COR-L47 (cell line): ENCODE data around the gene SND1.

Source experiments
- DNase-seq: peaks from one replicate; lab custom pipeline; 2025; lab: John Stamatoyannopoulos, UW

Gene SND1

DNA sequence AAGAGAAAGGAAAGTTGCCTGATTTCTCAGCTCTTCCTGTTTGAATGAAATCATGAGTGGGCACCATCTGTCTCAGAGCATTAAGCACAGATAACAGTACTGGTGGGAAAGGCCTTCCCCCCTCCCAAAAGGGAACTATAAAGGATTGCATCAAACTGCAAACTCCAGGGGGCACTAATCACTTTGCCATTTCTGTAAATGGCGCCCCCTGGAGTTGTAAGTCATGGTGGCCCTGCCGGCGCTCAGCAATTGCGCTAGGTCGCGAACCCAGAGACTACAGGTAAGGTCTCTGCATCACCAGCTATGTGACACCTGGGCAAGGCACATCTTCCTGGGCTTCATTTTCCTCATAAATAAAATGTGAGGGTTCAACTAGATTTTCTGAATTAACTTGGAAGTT lies 368.2 kb downstream of the SND1 start:
- no peak for DNase-seq

DNA sequence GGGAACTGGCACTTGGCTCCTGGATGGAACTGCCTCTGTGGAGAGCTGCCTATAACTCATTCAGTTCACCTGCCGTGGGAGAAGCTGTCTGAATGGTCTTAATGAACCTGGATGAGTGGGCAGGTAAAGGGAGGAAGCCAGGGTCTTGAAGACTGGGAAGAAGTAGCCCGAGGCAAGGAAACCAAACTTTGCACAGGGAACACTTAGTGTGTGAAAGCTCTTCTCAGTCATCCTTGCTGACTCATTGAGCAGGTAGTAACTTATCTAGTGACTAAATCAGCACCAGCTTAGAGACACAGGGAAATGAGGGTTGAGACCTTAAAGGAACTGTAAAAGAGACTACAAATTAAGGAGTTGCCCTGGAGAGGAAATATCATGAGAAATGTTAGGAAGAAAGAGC lies 369.4 kb downstream of the SND1 start:
- no peak for DNase-seq

DNA sequence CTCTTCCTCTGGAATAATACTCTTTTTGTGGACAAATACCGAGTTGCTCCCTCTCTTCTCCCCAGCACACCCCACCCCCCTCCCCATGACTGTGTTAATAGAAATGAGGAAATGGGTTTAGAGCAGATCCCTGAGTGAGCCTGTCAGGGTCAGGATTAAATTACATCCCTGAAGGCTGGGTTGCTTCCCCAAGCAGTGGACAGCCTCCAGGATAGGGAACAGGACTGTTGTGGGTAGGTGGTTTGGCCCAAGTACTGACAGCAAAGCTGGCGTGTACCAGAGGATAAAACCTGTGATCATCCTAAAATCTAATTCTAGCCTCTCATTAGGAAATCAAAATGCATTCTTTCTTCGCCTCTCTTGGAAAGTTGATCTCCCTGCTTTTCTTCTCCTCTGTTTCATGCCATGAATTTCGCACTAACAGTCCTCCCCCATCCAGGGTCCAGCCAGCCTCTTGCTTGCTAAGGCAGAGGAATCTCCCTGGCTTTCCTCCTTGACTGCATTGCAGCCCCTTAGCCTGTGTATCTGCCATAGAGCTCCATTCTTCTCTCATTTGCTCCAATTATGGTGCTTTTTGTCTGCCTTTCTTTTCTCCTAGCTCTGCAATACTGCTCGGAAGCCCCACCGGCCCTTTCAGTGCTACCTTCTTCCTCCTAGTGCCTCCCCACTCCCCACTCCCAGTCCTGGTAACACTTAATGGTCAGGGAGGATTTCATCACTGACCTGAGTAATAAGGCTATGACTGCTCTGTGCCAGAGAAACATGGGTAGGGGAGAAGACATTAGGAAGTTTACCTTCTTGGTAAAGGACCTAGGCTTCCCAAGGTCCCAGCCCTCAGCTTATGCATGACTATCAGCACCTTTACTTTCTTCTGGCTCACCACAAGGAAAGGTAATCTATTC lies 370.9 kb downstream of the SND1 start:
- DNase-seq: no peak

DNA sequence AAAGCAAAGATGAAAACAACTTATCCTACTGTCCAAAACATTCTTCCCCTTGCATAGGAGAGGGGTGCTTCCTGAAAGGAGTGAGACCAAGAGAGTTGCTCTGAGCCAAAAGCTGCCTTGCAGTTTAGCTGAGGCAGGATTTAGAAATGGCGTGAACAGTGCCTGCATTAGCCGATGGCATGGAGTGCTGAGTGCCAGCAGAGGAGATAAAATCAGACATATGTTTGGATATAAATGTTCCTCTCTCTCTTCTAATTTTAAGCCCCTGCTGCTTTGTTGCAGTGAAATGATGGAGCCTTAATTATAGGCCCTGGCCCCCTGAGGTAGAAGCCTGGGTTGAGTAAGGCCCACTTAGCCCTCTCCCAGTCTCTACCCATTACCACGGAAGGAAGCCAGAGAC lies 372.2 kb downstream of the SND1 start:
- DNase-seq: no peak

DNA sequence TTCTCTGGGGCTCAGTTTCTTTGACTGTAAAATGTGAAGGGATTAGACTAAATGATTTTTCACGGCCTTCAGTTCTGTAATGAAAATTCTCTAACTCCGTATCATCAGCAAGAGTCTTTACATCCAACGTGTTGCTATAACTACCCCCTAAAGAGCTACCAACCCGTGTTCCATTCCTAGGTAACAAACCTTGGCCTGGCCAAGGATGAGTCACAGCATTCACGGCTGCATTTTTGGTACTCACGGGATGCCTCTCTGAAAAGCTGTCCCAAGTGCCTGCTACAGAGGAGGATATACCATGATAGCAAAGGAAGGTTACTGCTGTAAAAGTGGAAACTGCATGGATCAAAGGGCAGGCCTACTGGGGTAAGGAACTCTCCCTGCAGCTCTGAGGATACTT lies 373.4 kb downstream of the SND1 start:
- no peak for DNase-seq

DNA sequence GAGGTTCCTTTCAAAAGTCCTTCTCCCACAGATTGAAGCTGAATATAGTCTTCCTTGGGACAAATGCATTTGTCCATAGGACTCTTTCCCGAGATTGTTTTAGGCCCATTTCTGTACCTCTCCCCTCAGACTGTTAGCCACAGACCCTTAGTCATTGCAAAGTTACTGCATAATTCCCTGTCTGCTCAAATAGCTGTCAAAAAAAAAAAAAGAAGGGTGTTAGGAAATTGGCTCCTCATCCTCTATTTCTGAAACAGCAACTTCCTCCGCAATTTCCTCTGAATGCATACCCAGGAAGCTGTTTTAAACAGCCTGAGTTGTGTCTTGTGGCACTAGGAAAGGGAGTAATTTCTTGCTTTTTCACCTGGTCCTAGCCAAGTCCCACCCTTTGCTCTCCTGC lies 373.8 kb downstream of the SND1 start:
- no peak for DNase-seq

DNA sequence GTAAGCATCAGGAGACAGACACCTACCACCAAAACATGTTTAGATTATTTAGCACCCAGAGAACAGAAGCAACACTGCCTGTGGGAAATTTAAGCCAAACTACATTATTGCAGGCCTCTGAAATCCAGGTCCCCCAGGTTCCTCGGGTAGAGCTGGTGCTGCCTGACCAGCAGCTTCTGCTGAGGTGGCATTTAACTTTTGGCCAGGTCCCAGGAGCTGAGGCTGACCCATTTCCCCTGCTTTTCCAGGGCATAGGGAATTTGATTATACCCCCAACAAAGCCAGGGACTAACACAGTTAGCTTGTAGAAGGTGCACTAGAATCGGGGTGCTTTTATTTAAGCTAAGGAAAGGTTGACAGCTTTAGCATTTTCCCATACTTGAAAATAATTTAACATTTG lies 374.6 kb downstream of the SND1 start:
- DNase-seq: no peak

DNA sequence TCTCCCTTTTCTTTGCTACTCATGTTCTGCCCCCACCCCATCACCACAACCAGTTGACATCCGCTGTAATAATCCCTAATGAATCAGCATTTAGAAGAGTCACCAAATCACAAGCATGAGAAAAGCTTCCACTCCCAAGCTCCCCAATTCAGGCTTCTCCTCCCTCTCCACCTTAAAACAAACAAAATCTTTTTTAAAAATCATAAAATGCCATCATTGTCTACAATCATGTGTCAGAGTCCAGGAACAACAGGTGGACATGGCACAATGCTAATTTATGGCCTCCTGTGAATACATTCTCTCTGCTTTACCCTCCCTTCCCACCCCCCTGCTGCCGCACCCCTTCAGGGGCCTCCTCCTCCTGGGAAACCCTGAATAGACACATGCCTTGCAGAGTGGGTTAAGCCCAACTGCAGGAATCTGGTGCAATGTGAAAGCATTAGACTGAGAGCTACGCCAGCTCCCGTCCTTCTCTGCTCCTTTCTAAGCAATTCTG lies 375.5 kb downstream of the SND1 start:
- no peak for DNase-seq

DNA sequence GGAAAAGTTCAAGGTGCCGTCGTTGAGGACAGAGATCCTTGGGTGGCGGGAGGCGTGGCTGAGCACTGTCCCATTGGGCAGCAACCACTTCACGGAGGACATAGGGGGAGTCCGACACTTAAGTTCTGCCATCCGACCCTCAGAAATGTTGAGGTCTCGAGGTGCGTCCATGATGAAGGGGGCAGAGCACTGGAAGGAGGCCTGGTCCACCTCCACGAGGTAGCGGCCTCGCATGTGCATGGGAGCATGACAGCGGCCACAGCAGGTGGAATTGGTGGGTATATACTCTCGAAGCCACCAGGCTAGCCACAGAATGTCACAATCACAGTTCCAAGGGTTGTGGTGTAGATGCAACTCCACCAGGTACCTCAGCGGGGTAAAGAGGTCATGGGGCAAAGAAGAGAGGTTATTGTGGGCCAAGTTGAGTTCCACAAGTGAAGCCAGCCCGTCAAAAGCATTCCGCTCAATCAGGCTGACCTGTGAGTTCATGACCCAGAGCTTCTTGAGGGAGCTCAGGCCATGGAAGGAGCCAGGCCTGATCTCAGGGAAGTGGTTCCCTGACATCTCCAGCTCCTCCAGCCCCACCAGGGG lies 377.5 kb downstream of the SND1 start:
- DNase-seq: no peak

DNA sequence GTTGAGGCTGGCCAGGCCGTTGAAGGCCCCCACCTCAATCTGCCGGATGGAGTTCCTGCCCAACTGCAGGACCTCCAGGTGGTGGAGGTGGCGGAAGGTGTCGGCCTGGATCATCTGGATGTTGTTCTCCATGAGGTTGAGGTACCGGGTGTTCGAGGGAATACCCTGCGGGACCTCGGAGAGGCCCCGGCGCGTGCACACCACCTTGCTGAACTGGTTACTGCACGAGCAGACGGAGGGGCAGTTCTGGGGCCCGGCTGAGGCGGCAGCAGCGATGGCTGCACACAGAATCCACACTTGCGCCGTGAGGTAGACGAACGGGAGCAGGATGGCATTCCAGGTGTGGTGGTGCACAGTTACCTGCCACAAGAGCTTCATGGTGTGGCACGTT lies 378.3 kb downstream of the SND1 start:
- no peak for DNase-seq

DNA sequence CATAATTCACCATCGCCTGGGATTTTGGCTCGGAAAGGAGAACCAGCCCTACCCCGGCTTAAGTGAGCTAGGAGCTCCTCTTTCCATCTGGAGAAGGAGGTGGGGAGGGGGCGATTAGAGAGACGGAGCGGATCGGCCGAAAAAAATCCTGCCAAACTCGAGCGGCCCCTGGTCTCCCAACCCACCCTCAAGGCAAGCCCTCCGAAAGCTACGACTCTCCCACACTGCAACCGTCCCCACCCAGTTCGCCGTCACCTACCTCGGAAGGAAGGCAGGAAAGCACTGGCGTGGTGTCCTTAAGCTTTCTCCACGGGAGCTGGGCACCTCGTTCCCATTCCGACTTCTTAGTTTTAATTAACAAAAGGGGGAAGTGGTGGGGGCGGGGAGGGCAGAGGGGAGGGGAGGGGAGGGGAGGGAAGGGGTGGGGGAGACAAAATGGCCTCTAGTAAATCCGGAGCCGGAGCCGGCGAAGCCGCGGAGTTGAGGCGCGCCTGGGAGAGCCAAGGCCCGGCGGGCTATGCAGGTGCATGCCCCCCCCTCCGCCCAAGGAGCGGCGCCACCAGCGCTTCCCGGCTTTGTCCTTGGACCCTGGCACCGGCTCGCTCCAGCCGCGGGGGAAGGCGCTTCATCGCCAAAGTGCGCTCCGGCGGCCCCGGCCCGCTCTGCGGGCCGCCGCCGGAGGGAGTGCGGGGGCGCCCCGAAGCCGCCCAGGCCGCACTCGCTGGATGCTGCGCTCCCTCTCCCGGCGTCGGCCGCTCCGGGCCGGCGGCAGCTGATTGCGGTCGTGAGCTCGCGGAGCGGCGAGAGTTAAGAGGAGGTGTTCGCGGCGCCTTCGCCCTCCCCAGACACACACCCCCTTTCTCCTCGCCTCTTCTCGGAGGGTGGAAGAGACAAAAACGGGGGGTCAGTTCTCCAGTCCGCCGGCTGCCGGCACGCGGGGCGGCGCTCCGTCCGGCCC lies 378.9 kb downstream of the SND1 start, which contains the start of gene LRRC4:
TSS of gene LRRC4 (minus strand) at position 784 of the 958 bp plus-strand sequence. CDS start 797 bp downstream, outside the sequence.
- DNase-seq: peak; percentile 36

DNA sequence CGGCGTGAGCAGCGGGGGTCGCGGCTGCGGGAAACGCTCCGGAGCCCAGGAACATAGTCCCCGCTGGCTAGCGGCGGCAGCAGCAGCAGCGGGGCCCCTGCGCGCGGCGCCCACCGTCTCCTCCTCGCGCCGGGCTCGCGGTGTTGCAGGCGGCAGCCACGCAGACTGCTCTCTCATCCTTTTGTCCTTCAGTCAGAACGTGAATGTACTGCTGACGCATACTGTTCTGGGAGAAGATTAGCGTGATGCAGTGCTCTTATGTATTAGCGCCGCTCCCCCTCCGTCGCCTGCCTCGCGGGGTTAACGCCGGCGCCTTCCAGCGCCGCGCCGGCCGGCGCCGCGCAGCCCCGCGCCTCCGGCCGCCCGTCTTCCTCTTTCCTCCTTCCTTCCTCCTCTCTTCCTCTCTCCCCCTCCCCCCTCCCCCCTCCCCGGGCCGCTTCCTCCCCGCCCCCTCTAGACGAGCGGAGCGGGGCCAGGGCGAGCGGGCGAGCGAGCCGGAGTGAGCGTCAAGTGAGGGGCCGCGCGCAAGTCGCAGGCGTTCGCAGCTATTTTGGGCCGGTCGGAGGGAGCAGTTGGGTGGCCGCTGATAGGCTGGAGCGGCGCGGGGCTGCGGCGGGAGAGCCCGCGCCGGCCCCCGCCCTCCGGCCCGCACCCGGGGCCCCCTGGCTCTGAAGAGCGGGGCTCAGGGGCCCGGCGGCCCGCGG lies 380.1 kb downstream of the SND1 start:
- DNase-seq: peak; percentile 74

DNA sequence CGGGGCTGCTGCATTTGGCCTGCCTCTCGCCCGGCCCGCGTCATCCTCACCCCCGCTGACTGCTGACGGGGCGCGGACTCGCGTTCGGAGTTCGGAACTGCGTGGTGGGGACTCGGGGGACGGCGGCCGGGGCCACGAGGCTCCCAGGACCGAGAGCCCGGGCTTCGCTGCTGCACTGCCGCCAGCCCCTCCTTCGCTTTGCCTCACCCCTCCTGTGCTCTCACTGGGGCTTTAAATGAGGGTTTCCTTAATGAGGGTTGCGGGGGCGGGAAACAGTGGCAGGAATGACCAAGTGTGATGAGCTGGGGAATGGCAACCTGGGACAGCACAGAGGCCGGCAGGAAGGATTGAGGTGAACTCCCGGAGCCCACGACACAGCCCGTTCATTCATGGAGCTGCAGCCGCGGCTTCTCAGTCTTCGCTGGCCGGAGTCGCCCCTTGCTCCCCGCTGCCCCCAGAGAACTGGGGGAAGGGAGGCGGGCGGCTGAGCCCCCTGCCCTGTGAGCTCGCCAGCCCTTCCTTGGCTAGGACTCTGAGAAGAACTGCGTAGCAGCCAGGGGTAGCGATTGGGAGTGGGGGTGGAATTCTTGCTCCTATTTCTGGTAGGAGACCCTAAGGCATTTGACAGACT lies 380.7 kb downstream of the SND1 start:
- no peak for DNase-seq

DNA sequence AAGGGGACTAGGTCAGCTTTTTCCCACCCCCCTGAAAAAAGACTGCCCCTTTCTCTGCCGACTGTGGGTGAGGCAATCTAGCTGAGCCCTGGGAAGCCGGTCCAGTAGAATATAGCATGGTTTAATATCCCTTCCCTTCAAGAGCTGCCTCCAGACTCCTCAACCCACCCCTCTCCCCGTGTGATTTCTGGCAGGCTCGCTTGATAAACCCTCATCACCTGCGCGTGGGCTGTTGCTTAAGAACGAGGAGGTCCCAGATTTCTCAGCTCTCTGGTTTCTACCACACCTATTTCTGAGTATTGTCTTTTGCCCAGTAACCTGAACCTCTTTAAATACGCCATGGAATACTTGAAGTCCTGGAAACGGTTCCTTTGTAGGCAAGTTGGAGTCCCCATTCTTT lies 381.3 kb downstream of the SND1 start:
- DNase-seq: no peak

DNA sequence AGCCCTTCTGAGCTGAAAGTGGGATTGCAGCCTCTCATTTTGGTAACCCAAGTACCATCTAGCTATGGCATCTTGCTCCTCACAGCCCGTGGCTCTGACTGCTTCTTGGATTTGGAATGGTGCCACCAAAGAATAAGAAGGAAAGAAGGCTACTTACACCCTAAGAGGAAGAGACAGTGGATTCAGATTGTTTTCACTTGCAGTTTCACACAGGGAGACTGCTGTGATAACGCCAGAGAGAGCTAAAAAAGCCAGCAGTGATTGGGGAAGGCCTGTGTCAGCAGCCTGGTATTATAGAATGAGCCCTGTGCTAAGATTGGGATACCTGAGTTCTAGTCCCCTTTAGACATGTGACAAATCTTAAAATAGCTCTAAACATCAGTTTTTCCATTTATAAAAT lies 382.8 kb downstream of the SND1 start:
- DNase-seq: no peak

DNA sequence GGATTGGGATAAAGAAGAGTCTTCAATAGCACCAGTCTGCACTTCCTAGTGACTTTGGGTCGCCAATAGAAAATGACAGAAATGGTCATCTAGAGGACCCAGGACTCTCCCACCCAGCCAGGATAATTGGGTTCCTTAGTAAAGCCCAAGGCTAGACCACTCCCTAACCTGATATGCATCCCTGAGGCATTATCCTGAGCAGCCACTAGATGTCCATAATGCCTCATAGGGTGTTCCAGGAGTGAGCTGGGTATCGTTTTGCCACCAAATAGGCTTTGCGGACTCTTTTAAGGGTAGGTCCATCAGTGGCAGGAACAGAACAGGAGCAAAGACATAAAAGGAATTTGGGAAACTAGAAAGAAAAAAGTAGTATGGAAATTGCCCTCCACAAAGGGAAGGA lies 383.7 kb downstream of the SND1 start:
- peak; percentile 56 for DNase-seq

DNA sequence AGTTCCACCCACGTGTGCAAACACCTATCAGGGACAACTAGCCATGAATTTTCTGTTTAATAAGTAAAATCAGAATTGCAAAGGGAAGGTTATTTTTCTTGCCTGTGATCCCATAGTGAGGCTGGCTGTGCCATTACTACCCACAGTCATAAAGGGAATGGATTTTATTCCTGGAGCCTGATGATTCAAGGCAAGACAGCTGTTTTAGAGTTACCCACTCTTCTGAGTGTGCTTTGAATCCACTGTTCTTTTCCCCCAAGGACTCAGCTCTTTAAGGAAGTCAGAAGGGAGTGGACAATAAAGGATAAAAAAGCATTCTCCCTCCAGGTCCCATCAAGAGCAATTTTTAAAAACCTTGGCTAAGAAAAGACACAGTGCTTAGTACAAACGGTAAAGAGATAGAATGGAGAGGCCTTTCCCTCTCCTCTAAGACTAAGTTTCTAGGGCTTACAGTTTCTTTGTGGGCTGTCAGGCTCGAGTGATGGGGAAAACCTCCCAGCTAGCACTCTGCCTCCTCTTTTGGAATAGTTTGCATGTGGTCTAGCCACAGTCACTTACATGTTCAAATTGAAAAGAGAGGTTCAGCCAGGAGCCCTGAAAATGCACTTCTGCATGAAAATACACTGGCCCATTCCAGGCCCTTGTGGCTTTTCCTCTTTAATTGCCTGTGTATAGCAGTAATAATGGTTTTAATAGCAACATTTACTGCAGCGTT lies 384.4 kb downstream of the SND1 start:
- no peak for DNase-seq

DNA sequence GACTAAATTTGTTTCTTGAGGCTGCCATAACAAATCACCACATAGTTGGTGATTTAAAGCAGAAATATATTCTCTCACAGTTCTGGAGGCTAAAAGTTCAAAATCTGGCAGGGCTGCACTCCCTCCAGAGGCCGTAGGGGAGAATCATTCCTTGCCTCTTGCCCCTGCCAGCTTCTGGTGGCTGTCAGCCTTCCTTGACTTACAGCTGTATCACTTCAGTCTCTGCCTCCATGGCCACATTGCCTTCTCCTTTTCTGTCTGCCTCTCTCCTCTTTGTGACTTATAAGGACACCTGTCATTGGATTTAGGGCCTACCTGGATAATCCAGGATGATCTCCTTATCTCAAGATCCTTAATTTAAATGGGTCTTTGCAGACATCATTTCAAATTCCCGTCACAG lies 385.1 kb downstream of the SND1 start:
- DNase-seq: no peak

DNA sequence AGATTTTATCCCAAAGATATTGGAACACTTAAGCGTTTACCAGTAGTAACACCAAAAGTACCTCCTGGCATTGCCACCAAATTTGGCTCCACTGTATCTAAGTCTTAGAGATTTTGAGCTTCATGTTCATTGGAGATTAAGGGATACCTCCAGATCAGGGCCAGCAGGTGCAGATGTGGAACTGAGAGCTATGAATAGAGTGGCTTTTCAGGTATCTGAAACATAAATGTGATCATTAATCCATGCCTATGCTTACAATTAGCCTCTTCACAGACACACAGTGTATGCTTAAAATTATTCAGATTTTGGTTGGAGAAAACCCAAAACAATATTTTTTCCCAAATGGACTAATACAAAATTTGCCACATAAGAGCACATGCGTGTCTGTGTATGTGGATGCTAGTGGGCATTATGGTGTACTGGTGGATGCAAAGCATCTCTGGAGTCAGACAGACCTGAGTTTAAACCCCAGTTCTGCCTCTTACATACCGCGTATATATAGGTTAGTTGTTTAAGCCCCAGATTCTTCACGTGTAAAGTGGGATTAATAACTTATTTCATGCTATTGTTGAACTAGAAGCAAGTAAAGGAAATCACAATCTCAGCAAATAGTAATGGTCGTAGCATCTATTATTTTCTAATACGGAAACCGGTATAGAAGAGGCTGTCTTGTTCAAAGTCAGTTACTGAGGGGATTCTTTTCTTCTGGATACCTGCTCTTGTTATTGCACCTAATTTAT lies 386.1 kb downstream of the SND1 start:
- no peak for DNase-seq

DNA sequence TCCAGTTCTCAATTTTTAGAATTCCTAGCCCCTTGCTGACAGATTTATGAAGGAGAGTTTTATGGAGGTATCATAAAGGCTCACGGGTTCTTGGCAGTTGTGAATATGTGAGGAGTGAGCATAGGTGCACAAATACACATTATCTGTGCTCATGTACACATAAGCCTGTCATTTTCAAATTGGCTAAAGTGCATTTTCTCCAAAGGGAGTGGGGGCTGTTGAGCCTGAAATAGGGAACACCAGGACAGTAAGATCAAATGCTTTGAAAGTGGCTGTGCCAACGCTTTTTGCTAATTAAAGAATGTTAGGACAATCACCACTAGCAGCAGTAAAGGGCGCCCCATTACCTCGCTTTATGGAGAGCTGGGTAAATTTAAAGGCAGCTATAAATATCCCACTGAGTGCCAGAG lies 387.6 kb downstream of the SND1 start:
- no peak for DNase-seq
